Fibroblast of lung (primary cell): Measurements from ENCODE around the gene ADAMTS17. TPM values are rescaled to one million over a fixed set of nuclear protein-coding genes. Genes with fewer than 3 reads are reported as not detected.
A peak's percentile ranks its signal among the peaks of the same experiment; 100 is the strongest.

Source experiments
- DNase-seq, 2 donors: peaks; one replicate each; pipeline versions ENCODE4 v3.0.0 to v3.0.0-alpha.2; 2010; ENCODE audit warnings: low read depth in 2 of 2
- H2AFZ ChIP-seq: 2 replicates; pipeline ENCODE4 v1.5.1; 2012; ENCODE audit warnings: low read length, control low read depth, inconsistent platforms
- H3K27ac ChIP-seq: 2 replicates; pipeline ENCODE4 v1.5.1; 2011; ENCODE audit warnings: low read length, control low read depth; ENCODE audit not compliant: insufficient read depth
- H3K27me3 ChIP-seq: 2 replicates; pipeline ENCODE4 v1.5.1; 2011; ENCODE audit warnings: mild to moderate bottlenecking, low read length; ENCODE audit not compliant: control insufficient read depth, insufficient read depth
- H3K36me3 ChIP-seq: 2 replicates; pipeline ENCODE4 v1.5.1; 2011; ENCODE audit warnings: low read length; ENCODE audit not compliant: control insufficient read depth, insufficient read depth
- H3K4me1 ChIP-seq: 2 replicates; pipeline ENCODE4 v1.5.1; 2011; ENCODE audit warnings: low read length; ENCODE audit not compliant: control insufficient read depth, insufficient read depth; ENCODE audit errors: extremely low read depth
- H3K4me2 ChIP-seq: 2 replicates; pipeline ENCODE4 v1.5.1; 2011; ENCODE audit warnings: low read length, control low read depth; ENCODE audit not compliant: insufficient read depth; ENCODE audit errors: extremely low read depth
- H3K4me3 ChIP-seq, 4 experiments: fragments of 200-600 bp in 1 of 4; sonication (generic) in 1 of 4; replicated peaks in 1 of 4; 2 replicates each; pipeline ENCODE4 v1.5.1; 2011 to 2016; ENCODE audit warnings: low read length in 4 of 4, low read depth in 3 of 4, mild to moderate bottlenecking in 3 of 4, control low read depth in 2 of 4, inconsistent platforms in 1 of 4, mixed read lengths in 1 of 4; ENCODE audit not compliant: insufficient read depth in 1 of 4; ENCODE audit errors: control extremely low read depth in 1 of 4
- H3K79me2 ChIP-seq: 2 replicates; pipeline ENCODE4 v1.5.1; 2012; ENCODE audit warnings: mild to moderate bottlenecking, low read length, inconsistent platforms; ENCODE audit not compliant: control insufficient read depth, insufficient read depth
- H3K9ac ChIP-seq: 2 replicates; pipeline ENCODE4 v1.5.1; 2011; ENCODE audit warnings: mild to moderate bottlenecking, low read length, control low read depth; ENCODE audit not compliant: insufficient read depth
- H3K9me3 ChIP-seq: 2 replicates; pipeline ENCODE4 v1.5.1; 2012; ENCODE audit warnings: low read depth, low read length; ENCODE audit not compliant: control insufficient read depth, insufficient read depth
- H4K20me1 ChIP-seq: 2 replicates; pipeline ENCODE4 v1.5.1; 2011; ENCODE audit warnings: low read length; ENCODE audit not compliant: control insufficient read depth, insufficient read depth; ENCODE audit errors: extremely low read depth
- EZH2 ChIP-seq: IDR thresholded peaks from 2 replicates; pipeline ENCODE4 v1.5.1; 2012; ENCODE audit warnings: low read length, control low read depth, mild to moderate bottlenecking; ENCODE audit errors: missing control alignments
- polyA plus RNA-seq, 2 donors: library from polyadenylated mRNA; depleted of rRNA in 1 of 2; stranded (reverse) in 1 of 2; unstranded in 1 of 2; fragments of >200 nt; gene quantifications; 2 replicates each; pipeline ENCODE4 v1.2.1, GENCODE V29; 2011 to 2012; ENCODE audit warnings: missing spikeins in 1 of 2
- total RNA-seq: library from RNA; depleted of rRNA; stranded (reverse); fragments of >200 nt; gene quantifications from 2 replicates; pipeline ENCODE4 v1.2.1, GENCODE V29; 2014
- TF ChIP-seq, protein P1 (sequence below), 2 donors: IDR thresholded peaks in 1 of 2; conservative IDR thresholded peaks in 1 of 2; 1 replicate in 1 of 2; 2 replicates in 1 of 2; pipeline ENCODE4 v1.5.1; 2011 to 2012; ENCODE audit warnings: low read length in 2 of 2, control low read depth in 1 of 2, inconsistent platforms in 1 of 2, low read depth in 1 of 2, mild to moderate bottlenecking in 1 of 2

ADAMTS17 gene
- total and polyA plus RNA-seq, 2 donors (not counting 1 experiment from before 2014, with no cell fraction given), result 0.09 to 0.17 TPM

DNA sequence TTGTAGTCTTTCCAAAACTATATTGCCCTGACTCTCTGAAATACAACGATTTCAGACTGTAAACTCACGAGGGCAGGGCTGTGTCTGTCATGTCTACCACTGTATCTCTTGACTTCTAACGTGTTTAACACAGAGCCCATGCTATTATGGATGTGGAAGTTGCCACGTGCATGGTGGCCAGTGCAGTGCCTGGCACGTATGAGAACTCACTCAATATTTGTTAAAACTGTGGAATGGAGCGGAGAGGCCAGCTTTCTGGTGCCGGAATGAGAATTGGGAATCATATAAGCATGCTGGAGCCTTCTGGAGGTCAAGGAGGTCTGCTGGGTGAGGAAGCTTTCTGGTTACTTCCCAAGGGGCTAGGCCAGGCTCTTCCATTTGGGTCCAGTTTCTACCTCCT is 387.9 kb downstream of the ADAMTS17 start:
- Histone ChIP-seq H3K27ac (no peak overlapping the region), H3K79me2 (no peaks in the 10 kb centered on the region), H3K36me3 (no peaks in the 10 kb centered on the region), H3K27me3 (no peaks in the 10 kb centered on the region), H3K9me3 (no peaks in the 10 kb centered on the region), H4K20me1 (no peaks in the 10 kb centered on the region), H3K4me1 (no peaks in the 10 kb centered on the region), H3K4me2 (no peak overlapping the region), H3K4me3 (no peak overlapping the region), H3K9ac (no peak overlapping the region), H2AFZ (no peak overlapping the region)
- no peak for TF ChIP-seq EZH2
- DNase-seq, result no peak

DNA sequence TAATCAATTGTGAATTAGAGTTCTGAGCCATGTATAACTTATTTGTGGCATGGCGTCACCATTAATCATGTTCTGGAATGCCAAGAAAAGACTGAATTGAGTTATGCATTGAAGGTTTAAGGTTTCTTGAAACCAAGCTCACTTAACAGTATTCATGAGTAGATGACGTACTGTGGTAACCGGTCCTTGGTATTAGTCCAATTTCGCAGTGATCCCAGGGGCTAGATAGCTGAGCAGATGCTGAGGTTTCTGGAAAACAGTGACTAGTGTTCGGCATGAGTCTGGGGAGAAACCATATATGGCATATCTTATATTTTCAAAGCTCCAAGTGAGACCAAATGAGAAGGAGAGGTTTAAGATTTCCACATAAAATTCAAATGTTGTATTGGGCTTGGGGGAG is 390.3 kb downstream of the ADAMTS17 start:
- no peak overlapping the region for H2AFZ ChIP-seq
- no peaks in the 10 kb centered on the region for H3K9me3 ChIP-seq
- H3K4me3 ChIP-seq, result no peak overlapping the region
- DNase-seq, result peak in 1 of 2 donors; percentile 92
- H3K27me3 ChIP-seq, result no peaks in the 10 kb centered on the region
- no peaks in the 10 kb centered on the region for H3K4me1 ChIP-seq
- H3K27ac ChIP-seq, result no peak overlapping the region
- no peaks in the 10 kb centered on the region for H4K20me1 ChIP-seq
- no peak overlapping the region for H3K4me2 ChIP-seq
- H3K9ac ChIP-seq, result no peak overlapping the region
- TF ChIP-seq, protein P1, sequence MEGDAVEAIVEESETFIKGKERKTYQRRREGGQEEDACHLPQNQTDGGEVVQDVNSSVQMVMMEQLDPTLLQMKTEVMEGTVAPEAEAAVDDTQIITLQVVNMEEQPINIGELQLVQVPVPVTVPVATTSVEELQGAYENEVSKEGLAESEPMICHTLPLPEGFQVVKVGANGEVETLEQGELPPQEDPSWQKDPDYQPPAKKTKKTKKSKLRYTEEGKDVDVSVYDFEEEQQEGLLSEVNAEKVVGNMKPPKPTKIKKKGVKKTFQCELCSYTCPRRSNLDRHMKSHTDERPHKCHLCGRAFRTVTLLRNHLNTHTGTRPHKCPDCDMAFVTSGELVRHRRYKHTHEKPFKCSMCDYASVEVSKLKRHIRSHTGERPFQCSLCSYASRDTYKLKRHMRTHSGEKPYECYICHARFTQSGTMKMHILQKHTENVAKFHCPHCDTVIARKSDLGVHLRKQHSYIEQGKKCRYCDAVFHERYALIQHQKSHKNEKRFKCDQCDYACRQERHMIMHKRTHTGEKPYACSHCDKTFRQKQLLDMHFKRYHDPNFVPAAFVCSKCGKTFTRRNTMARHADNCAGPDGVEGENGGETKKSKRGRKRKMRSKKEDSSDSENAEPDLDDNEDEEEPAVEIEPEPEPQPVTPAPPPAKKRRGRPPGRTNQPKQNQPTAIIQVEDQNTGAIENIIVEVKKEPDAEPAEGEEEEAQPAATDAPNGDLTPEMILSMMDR (conservative IDR thresholded peaks at IDR 0.05 in 1 of 2, IDR thresholded peaks at IDR 0.05 in 1 of 2; ENCODE audit: low read depth in 1 of 2, low read length in 2 of 2), result no peak
- TF ChIP-seq EZH2, result no peak
- H3K79me2 ChIP-seq, result no peaks in the 10 kb centered on the region
- H3K36me3 ChIP-seq, result no peaks in the 10 kb centered on the region

DNA sequence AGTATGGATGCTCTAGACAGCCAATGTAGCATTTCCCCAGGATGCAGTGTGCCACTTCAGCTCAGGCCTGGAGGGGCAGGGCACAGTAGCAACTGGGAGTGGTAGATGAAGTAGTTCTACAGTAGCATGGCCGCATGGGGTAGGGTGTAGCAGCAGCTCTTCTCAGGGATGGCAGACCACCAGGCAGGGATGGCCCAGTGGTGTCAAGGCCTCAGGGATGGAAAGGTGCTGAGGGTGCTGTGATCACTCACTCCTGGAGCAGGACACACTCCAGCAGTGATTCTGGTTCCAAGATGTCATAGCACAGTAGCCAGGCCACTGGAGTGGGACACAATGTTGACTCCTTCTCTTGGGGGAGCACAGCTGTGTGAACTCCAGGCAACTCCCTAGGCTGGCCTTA is 397.6 kb downstream of the ADAMTS17 start:
- no peak overlapping the region for H3K9ac ChIP-seq
- no peak overlapping the region for H2AFZ ChIP-seq
- no peak overlapping the region for H3K4me2 ChIP-seq
- TF ChIP-seq, protein P1 (conservative IDR thresholded peaks at IDR 0.05 in 1 of 2, IDR thresholded peaks at IDR 0.05 in 1 of 2; ENCODE audit: low read depth in 1 of 2, low read length in 2 of 2), result no peak
- TF ChIP-seq EZH2, result no peak
- no peaks in the 10 kb centered on the region for H3K4me1 ChIP-seq
- H3K27me3 ChIP-seq, result no peaks in the 10 kb centered on the region
- no peaks in the 10 kb centered on the region for H3K79me2 ChIP-seq
- no peaks in the 10 kb centered on the region for H4K20me1 ChIP-seq
- no peak for DNase-seq
- no peak overlapping the region for H3K4me3 ChIP-seq
- no peaks in the 10 kb centered on the region for H3K36me3 ChIP-seq
- no peaks in the 10 kb centered on the region for H3K9me3 ChIP-seq
- H3K27ac ChIP-seq, result no peak overlapping the region
